ENCODE data around the gene NECTIN2.
A peak's percentile ranks its signal among the peaks of the same experiment; 100 is the strongest.

NECTIN2 gene

DNA sequence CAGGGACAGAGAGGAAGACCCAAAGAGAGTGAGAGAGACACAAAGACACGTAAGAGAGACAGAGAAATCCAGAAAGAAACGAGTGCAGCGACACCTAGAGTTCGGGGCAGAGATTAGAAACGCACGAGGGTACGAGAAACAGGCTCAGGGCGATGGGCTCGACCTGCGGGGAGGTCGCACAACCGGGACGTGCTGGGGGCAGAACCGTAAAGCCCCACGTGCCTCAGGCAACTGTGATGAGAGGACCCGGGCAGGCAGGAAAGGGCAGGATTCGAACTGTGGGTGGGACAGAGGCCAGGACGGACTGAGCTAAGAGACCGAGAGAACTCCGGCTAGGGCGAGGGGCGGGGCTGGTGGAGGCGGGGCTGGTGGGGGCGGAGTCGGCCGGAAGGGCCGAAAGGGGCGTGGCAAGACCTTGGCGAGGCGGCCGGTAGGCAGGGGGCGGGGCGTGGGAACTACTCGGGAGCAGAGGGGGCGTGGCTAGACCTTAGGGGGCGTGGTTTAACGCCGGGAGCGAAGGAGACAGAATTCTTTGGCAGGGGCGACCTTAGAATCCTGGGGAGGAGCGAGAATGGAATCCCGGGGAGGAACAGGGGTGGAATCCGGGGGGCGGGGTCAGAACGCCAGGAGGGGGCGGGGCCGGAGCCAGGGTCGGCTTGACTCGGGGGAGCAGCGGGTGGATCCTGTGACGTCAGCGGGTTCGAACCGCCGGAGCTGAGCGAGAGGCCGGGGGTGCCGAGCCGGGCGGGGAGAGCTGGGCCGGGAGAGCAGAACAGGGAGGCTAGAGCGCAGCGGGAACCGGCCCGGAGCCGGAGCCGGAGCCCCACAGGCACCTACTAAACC, at the start of gene NECTIN2:
Gene NECTIN2 (plus strand): TSS at position 686 of the 843 bp plus-strand sequence. CDS start 229 bp downstream, outside the sequence.
- DNase-seq = peak; percentile 89

DNA sequence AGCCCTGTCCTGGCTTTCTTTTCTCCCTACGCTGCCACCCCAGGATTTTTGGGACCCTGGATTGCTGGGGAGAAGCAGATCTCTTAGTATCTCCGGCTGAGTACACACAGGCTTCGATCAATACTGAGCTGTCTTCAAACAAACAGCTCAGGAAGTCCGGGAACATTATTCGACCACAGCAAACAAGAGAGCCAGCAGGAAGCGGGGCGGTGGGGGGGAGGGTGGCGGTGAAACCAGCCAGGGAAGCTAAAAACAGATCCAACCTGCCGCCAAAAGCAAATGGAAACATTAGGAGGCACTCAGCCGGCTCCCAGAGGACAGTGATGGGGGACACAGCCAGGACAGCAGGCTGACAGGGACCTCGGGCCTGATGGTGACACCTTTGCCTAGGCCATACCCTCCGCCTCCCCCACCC, 49.4 kb upstream of the NECTIN2 start:
- peak; percentile 91 for DNase-seq

DNA sequence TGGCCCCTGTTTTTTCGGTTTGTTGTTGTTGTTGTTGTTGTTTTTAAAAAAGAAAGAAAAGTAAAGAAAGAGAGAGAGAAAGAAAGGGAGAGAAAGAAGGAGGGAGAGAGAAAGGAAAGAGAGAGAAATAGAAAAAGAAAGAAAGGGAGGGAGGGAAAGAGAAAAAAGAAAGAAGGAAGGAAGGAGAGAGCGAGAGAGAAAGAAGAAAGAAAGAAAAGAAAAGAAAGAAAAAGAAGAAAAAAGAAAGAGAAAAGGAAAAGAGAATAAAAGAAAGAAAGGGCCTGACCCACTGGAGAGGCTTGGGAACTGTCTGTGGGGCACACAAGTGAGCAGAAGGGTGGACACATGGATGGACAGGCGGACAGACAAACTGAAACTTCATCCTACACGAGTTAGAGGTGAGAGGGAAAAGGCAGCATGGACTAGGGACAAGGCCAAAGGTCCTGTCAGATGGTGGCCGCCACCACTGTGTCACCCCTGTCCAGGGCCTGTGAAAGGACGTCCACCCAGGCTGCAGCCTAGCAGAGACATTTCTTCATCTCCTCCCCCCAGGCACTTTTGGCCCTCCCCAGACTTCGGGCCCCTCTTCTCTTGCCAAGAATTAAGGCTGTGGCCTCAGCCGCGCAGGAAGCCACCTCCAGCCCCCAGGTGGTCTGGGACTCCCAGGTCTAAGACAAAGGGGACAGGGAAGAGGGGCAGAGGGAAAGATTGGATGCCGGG, 46.3 kb upstream of the NECTIN2 start:
- DNase-seq = no peak

DNA sequence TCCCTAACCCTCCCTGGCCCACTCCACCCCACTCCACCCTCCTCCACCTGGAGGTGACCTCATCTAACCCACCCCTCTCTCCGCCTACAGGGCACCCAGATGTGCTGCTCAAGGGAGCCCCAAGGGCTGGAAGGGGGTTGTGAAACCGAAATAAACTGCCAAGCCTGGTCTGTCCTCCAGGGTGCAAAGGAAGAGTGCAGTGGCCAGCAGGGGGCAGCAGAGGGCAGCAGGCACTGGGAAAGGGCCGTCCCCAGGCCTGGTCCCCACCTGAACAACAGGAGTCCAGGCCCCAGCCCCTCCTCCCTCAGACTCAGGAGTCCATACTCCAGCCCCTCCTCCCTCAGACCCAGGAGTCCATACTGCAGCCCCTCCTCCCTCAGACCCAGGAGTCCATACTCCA, 45.6 kb upstream of the NECTIN2 start:
- peak; percentile 53 for DNase-seq

DNA sequence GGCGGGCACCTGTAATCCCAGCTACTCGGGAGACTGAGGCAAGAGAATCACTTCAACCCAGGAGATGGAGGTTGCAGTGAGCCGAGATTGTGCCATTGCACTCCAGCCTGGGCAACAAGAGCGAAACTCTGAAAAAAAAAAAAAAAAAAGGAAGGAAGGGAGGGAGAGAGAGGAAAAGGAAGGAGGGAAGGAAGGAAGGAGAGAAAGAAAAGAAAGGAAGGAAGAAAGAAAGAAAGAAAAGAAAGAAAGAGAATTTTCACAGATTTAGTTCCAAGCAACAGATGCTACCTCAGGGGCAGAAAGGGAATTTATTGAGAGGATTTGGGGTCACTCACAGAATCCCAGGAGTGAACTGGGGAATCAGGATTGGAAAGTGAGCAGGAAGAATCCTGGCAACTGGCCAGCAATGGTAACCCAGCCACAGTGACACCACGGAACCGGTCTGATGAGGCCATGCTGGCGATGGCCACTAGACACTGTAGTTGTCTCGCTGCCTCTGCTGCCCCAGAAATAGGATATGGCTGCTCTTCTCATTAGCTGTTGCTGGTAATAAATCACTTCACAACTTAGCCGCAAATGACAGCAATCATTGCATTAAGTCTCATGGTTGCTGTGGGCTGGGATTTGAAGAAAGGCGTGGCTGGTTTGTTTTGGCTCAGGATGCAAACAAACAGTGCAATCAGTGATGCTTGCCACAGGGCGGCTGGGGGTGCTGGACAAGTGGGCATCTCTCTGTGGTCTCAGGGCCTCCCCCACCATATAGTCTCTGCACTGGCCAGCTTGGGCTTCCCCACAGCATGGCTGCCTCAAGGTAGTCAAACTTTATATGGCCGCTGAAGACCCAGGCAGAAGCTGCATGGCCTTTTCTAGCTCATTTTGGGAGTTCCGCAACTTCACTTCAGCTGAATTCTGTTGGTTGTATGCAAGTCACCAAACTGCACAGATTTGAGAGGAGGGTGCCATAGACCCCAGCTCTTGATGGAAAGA, 42.4 kb upstream of the NECTIN2 start:
- DNase-seq = peak; percentile 32

DNA sequence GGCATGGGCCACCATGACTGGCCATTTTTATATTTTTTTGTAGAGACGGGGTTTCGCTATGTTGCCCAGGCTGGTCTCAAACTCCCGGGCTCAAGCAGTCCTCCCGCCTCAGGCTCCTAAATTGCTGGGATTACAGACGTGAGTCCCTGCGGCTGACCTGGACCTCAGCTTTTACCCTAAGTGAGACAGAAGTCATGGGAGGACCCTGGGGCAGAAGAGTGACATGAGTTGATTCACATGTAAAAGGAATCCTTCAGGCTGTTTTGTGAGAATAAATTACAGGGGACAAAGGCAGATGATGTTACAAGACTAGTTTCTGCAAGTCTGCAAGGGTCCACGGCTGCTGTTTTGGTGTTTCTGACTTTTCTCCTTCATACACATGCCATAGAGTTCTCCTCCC, 39.8 kb upstream of the NECTIN2 start:
- no peak for DNase-seq

DNA sequence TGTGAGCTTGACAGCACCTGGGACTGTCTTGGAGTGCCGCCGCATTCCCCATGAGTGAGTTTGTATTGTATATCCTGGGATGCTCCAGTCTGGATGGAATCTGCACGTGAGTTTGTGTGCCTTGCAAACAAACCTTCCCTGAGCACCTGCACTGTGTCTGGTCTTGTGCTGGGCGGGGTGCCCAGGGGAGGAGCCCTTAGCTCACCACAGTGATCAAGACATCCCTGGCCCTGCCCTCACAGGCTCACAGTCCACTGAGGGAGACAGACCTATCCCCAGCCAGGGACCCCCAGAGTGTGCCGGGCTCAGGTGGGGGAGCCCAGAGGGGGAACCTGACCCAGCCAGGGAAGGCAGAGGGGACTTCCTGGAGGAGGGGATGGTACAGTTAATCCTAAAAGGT, 38.9 kb upstream of the NECTIN2 start:
- DNase-seq = peak; percentile 84

DNA sequence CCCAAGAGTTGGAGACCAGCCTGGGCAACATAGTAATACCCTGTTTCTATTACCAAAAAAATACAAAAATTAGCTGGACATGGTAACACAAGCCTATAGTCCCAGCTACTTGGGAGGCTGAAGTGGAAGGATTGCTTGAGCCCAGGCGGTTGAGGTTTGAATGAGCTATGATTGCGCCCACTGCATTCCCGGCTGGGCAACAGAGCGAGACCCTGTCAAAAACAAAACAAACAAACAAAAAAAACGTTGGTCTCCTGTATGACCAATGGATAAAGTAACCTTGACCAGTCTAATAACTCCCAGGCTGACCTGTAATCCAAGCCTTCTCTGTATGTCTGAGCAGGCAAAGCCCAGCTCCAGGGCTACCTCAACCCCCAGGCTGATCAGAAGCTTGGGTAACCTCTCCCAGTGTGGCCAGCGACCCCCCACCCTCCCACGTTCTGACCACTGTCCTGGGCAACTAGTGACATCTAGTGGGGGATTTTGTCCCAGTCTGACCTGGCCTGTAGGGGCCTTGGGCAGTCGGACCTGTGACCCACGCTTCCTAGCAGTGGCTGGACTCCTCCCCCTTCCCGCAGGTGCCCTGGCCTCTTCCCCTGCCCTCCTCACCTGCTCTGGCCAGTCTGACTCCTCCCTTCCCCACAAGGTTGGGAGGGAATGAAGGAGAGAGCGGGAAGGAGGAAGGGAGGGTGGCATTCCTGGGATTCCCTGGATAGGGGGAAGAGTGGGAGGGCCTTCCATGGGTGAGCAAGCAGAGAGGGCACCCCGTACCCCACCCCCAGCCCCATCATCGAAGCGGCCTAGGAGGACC, 38.2 kb upstream of the NECTIN2 start:
- DNase-seq = no peak

DNA sequence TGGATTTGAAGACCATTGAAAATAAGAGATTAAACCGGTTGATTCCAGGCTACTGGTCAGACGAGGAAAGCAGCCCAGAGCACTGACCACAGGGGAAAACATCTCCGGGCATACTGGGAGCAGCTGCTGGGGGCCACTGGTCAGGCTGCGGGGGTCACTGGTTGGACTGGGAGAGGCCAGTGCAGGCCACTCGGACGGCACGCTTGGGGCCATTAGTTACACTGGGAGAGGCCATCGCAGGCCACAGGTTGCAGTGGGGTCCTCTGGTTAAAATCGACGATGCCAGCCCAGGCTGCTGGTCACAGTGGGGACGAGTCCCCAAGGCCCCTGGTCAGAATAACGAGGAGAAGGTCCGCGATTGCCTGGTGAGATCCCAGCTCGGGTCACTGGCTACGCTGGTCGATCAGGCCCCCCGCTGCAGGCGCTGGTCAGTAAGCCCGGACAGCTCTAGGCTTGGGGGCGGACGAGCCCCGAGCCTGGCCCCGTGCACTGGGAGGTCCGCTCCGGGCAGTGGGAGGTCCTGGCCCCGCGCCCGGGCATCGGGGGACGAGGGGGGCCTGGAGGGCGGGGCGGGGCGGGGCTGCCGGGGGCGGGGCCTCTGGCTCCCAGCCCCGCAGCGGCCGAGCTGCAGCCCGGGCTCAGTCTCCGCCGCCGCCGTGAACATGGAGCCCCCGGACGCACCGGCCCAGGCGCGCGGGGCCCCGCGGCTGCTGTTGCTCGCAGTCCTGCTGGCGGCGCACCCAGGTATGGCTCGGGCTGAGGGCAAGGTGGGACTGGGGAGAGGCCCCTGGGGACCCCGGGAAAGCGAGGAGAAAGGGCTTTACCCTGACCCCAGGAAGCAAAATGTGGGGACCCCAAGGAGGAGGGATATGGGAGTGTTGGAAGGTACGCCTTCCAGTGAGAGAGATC, 37.4 kb upstream of the NECTIN2 start, which contains the start of gene BCAM:
Gene BCAM (plus strand): TSS at position 641 of the 909 bp plus-strand sequence. CDS start 22 bp downstream, at position 663.
- DNase-seq = no peak

DNA sequence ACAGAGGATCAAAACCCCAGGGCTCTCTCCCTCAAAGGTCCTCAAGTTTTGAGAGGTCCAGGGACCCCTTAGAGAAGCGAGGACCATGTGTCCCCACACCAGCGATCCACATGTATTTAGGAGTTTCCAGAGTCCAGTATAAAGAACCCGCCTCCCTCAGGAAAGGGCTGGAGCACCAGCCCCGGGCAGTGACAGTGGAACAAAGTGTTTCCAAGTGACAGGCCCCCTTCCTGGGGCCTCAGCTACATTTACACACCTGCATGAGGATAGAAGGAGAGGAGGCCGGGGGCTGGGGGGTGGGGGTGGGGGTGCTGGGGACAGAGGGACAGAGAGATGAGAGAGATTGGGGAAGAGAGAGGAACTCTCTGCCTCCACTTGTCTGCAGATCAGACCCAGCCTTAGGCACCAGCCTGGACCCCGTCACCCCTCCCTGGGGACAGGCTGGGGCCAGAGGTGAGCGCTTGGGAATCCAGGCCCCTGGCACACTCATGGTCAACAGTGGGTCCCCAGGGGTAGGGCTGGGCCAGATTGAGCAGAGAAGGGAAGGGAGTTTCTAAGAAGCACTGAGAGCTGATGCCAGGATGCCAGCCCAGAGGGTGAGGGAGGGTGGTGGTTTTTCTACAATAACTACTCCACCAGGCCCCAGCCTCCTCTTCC, 36.4 kb upstream of the NECTIN2 start:
- DNase-seq = no peak

DNA sequence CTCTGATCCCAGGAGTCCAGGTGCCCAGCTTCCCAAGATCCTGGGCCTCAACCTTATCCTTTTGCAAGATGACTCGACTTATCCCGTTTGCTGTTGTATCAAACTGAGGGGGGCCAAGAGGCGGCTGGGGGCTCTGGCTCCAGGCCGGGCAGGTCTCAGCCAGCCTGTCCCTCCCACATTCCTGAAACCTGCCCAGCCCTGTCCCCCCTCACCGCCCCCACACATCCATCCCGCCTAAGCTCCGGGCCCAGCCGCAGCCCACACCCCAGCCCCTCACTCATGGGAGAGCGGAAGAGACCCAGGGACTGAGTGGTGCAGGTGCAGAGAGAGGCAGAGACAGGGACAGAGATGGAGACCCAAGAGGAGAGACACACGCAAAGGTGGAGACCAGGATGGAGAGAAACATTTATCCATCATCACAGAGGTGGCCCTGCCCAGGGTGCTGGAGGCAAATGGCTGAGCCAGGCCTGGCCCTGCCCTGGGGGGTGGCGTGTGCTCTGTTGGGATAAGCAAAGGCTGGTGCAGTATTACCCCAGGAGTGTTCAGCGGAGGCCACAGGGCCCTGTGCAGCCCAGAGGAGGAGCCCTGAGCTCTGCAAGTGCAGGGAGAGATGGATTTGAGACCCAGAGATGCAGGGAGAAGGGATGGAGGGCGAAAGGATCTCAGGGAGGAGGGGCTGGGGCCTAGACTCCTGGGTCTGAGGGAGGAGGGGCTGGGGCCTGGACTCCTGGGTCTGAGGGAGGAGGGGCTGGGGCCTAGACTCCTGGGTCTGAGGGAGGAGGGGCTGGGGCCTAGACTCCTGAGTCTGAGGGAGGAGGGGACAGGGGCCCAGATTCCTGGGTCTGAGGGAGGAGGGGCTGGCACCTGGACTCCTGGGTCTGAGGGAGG, 35.6 kb upstream of the NECTIN2 start:
- no peak for DNase-seq

DNA sequence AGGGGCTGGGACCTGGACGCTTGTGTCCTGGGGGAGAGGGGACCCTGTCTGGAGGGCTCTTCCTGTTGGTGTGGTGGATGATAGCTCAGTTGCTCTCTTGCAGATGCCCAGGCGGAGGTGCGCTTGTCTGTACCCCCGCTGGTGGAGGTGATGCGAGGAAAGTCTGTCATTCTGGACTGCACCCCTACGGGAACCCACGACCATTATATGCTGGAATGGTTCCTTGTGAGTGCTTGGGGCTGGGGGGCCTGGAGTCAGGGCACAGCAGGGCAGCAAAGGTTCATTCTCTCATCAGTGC, 35.0 kb upstream of the NECTIN2 start:
- DNase-seq = no peak

DNA sequence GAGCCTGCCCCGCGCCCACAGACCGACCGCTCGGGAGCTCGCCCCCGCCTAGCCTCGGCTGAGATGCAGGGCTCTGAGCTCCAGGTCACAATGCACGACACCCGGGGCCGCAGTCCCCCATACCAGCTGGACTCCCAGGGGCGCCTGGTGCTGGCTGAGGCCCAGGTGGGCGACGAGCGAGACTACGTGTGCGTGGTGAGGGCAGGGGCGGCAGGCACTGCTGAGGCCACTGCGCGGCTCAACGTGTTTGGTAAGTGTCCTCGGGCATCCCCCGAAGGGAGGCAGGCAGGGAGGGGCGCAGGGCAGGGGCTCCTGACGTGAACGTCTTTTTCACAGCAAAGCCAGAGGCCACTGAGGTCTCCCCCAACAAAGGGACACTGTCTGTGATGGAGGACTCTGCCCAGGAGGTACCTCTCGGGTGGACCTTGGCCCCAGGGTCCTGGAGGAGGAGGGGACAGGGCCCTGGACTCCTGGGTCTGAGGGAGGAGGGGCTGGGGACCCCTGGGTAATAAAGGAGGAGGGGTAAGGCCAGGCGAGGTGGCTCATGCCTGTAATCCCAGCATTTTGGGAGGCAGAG, 33.9 kb upstream of the NECTIN2 start:
- no peak for DNase-seq

DNA sequence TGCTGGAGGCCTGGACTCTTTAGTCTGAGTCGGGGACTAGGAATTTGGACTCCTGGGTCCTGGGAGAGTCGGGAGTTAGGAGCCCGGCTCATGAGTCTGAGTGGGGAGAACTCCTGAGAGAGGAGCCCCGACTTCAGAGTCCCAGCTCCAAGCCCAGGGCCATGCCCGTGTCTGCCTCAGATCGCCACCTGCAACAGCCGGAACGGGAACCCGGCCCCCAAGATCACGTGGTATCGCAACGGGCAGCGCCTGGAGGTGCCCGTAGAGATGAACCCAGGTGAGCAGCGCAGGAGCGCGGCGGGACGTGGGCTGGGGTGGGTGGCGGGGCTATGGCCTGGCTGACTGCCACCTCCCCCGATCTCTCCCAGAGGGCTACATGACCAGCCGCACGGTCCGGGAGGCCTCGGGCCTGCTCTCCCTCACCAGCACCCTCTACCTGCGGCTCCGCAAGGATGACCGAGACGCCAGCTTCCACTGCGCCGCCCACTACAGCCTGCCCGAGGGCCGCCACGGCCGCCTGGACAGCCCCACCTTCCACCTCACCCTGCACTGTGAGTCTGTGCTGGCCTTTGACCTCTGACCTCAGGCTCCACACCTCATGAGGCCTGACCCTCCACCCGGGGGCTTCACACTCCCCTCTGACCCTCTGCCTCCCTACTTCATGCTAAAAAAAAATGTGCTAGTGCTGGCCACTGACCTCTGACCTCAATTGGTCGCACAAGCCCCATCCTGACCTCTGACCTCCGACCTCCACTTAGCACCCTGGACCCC, 32.8 kb upstream of the NECTIN2 start:
- DNase-seq = no peak

DNA sequence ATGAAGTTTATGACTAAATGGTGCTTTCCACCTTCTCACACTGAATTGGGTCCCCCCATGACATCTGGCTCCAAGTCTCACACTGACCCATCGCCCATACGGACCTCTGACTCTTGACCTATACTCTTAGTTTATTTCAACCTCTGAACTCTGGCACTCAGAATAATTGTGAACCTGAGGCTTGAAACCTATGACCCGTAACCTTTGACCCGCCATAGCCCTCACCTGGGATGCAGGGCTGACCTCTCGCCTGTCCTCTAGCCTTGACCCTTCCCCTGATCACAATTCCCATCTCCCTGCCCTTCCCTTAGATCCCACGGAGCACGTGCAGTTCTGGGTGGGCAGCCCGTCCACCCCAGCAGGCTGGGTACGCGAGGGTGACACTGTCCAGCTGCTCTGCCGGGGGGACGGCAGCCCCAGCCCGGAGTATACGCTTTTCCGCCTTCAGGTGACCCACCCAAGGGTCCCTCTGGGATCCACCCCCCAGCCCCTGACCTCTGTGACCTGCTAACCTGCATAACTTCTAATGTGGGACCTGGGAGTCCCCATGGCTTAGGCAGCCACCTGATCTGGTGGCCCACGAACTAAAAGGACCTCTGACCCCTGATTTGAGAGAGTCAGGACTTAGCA, 32.1 kb upstream of the NECTIN2 start:
- no peak for DNase-seq

DNA sequence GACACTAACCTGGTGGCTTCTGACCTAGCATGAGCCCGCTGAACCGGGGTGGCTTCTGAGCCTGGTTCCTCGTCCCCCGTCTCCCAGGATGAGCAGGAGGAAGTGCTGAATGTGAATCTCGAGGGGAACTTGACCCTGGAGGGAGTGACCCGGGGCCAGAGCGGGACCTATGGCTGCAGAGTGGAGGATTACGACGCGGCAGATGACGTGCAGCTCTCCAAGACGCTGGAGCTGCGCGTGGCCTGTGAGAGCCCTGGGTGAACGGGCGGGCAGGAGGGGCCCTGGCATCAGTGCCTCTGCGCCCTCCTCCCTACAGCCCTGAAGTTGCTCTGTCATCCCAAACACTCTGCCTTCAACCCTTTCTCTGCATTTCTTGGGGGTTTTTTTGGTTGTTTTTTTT, 31.6 kb upstream of the NECTIN2 start:
- DNase-seq = no peak

DNA sequence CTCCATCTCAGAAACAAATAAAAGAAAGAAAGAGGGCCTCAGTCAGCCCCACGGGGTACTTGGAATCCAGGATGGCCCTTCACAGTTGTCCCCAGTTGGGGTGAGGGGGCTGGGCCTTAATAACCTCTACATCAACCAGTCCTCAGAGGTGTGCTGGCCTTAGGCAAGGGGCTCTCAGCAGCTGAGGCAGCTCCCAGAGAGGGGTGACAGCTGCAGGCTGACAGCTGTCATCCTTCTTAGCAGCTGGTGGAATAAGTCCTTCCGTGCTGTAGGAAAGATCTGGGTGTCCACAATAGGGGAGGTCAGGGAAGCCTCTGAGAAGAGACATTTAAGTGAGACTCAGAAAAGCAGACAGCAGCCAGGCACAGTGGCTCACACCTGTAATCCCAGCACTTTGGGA, 29.8 kb upstream of the NECTIN2 start:
- DNase-seq = no peak
